Skeletal muscle satellite cell (primary cell): ENCODE data around the gene ERFL. TPM values are rescaled to one million over a fixed set of nuclear protein-coding genes. Genes with fewer than 3 reads are reported as not detected.

Source experiments
- H3K27me3 ChIP-seq: 2 replicates; pipeline ENCODE4 v1.7.0; 2013; ENCODE audit warnings: low read length; ENCODE audit not compliant: control insufficient read depth, insufficient read depth
- H3K36me3 ChIP-seq: 2 replicates; pipeline ENCODE4 v1.7.0; 2013; ENCODE audit warnings: mild to moderate bottlenecking, control low read depth, low read length; ENCODE audit not compliant: insufficient read depth
- H3K4me1 ChIP-seq: 2 replicates; pipeline ENCODE4 v1.7.0; 2013; ENCODE audit warnings: low read length; ENCODE audit not compliant: control insufficient read depth, insufficient read depth
- H3K4me2 ChIP-seq: 2 replicates; pipeline ENCODE4 v1.7.0; 2013; ENCODE audit warnings: mild to moderate bottlenecking, low read length
- H3K4me3 ChIP-seq: 2 replicates; pipeline ENCODE4 v1.7.0; 2013; ENCODE audit warnings: low read length
- H3K9ac ChIP-seq: 2 replicates; pipeline ENCODE4 v1.7.0; 2013; ENCODE audit warnings: mild to moderate bottlenecking, low read depth, low read length, moderate library complexity
- H3K9me3 ChIP-seq: replicated peaks from 2 replicates; pipeline ENCODE4 v1.7.0; 2013; ENCODE audit warnings: mild to moderate bottlenecking, control low read depth, low read length
- total RNA-seq: library from RNA; depleted of rRNA; stranded (reverse); fragments of >200 nt; gene quantifications from 2 replicates; pipeline ENCODE4 v1.2.3, GENCODE V29; 2012; rRNA removed

ERFL gene
- total RNA-seq, result under 0.01 TPM in 1 of 2 replicates, not detected in the other

GRCh38 chr19:41928221-41928683 lies at the start of gene ERFL:
TSS of gene ERFL (minus strand) at chr19:41928449. CDS start at chr19:41912919, 15,530 bp downstream.
- H3K4me3 ChIP-seq, result peak within 1 kb of the TSS; percentile 65
- peaks cover 12% of the 10 kb centered on the region for H3K4me1 ChIP-seq
- H3K36me3 ChIP-seq, result no peaks in the 10 kb centered on the region
- H3K27me3 ChIP-seq, result peaks cover 80% of the 10 kb centered on the region
- H3K4me2 ChIP-seq, result peak within 1 kb of the TSS; percentile 89
- H3K9me3 ChIP-seq, result no peaks in the 10 kb centered on the region
- H3K9ac ChIP-seq, result no peak within 1 kb of the TSS

- Histone ChIP-seq H3K9ac (no peak overlapping the region), H3K36me3 (no peaks in the 10 kb centered on the region), H3K4me1 (no peaks in the 10 kb centered on the region), H3K9me3 (no peaks in the 10 kb centered on the region), H3K4me3 (no peak overlapping the region), H3K27me3 (peaks cover 5% of the 10 kb centered on the region), H3K4me2 (no peak overlapping the region)
Measured at GRCh38 chr19:41977916-41978315, 49.7 kb upstream of the ERFL start.

GRCh38 chr19:41974652-41975051 lies 46.4 kb upstream of the ERFL start:
- no peaks in the 10 kb centered on the region for H3K4me1 ChIP-seq
- H3K9me3 ChIP-seq, result no peaks in the 10 kb centered on the region
- H3K4me3 ChIP-seq, result no peak overlapping the region
- H3K4me2 ChIP-seq, result no peak overlapping the region
- no peaks in the 10 kb centered on the region for H3K36me3 ChIP-seq
- H3K9ac ChIP-seq, result no peak overlapping the region
- peaks cover 3% of the 10 kb centered on the region for H3K27me3 ChIP-seq

GRCh38 chr19:41971363-41971762 lies 43.1 kb upstream of the ERFL start:
- no peaks in the 10 kb centered on the region for H3K9me3 ChIP-seq
- no peak overlapping the region for H3K4me3 ChIP-seq
- H3K4me2 ChIP-seq, result no peak overlapping the region
- H3K9ac ChIP-seq, result no peak overlapping the region
- no peaks in the 10 kb centered on the region for H3K36me3 ChIP-seq
- peaks cover 17% of the 10 kb centered on the region for H3K27me3 ChIP-seq
- H3K4me1 ChIP-seq, result no peaks in the 10 kb centered on the region

- Histone ChIP-seq H3K9ac (no peak overlapping the region), H3K27me3 (peaks cover 26% of the 10 kb centered on the region), H3K4me2 (no peak overlapping the region), H3K4me3 (no peak overlapping the region), H3K9me3 (no peaks in the 10 kb centered on the region), H3K4me1 (no peaks in the 10 kb centered on the region), H3K36me3 (no peaks in the 10 kb centered on the region)
Measured at GRCh38 chr19:41969772-41970458, 41.7 kb upstream of the ERFL start.

- Histone ChIP-seq H3K4me3 (no peak overlapping the region), H3K27me3 (peaks cover 26% of the 10 kb centered on the region), H3K4me1 (no peaks in the 10 kb centered on the region), H3K9ac (no peak overlapping the region), H3K9me3 (no peaks in the 10 kb centered on the region), H3K36me3 (no peaks in the 10 kb centered on the region), H3K4me2 (no peak overlapping the region)
Measured at GRCh38 chr19:41968751-41969595, 40.7 kb upstream of the ERFL start.

- H3K4me2 ChIP-seq, result no peak overlapping the region
- H3K36me3 ChIP-seq, result no peaks in the 10 kb centered on the region
- H3K4me1 ChIP-seq, result no peaks in the 10 kb centered on the region
- peaks cover 26% of the 10 kb centered on the region for H3K27me3 ChIP-seq
- H3K9me3 ChIP-seq, result no peaks in the 10 kb centered on the region
- no peak overlapping the region for H3K4me3 ChIP-seq
- H3K9ac ChIP-seq, result no peak overlapping the region
Measured at GRCh38 chr19:41967054-41967783, 39.0 kb upstream of the ERFL start.

GRCh38 chr19:41965106-41965505 lies 36.9 kb upstream of the ERFL start:
- no peaks in the 10 kb centered on the region for H3K36me3 ChIP-seq

GRCh38 chr19:41960973-41961372 lies 32.7 kb upstream of the ERFL start:
- Histone ChIP-seq H3K4me1 (peaks cover 10% of the 10 kb centered on the region), H3K4me3 (no peak overlapping the region), H3K27me3 (peaks cover 5% of the 10 kb centered on the region), H3K9me3 (no peaks in the 10 kb centered on the region), H3K9ac (no peak overlapping the region), H3K36me3 (peaks cover 12% of the 10 kb centered on the region), H3K4me2 (no peak overlapping the region)

More at GRCh38 chr19:41965106-41965505, 36.9 kb upstream of the ERFL start:
- Histone ChIP-seq H3K4me2 (no peak overlapping the region), H3K9me3 (no peaks in the 10 kb centered on the region), H3K4me1 (no peaks in the 10 kb centered on the region), H3K9ac (no peak overlapping the region), H3K4me3 (no peak overlapping the region), H3K27me3 (peaks cover 25% of the 10 kb centered on the region)

GRCh38 chr19:41959056-41960053 lies 31.1 kb upstream of the ERFL start, which contains the start of gene RABAC1:
TSS of gene RABAC1 (minus strand) at chr19:41959321. CDS start at chr19:41959292, 29 bp downstream.
- peaks cover 17% of the 10 kb centered on the region for H3K36me3 ChIP-seq

More at GRCh38 chr19:41959056-41960053, 31.1 kb upstream of the ERFL start, which contains the start of gene RABAC1:
- no peaks in the 10 kb centered on the region for H3K9me3 ChIP-seq
- peak within 1 kb of the TSS; percentile 84 for H3K4me3 ChIP-seq
- H3K4me2 ChIP-seq, result peak within 1 kb of the TSS; percentile 90
- peaks cover 10% of the 10 kb centered on the region for H3K4me1 ChIP-seq
- H3K9ac ChIP-seq, result peak within 1 kb of the TSS; percentile 96
- H3K27me3 ChIP-seq, result no peaks in the 10 kb centered on the region
